AG04449 (cell line): Measurements from ENCODE around the gene OR2T27.
"Not testable (repeated sequence)": the region's sequence is repeated elsewhere in the genome, so short reads cannot be mapped to it uniquely, and the experiment has no call there.

ENCODE experiments used
- CTCF ChIA-PET: fragments of 350-600 bp; formaldehyde crosslinking; extraction: SDS; loops from one replicate; lab custom pipeline; 2021; ENCODE audit warnings: antibody characterized with exemption; lab: Yijun Ruan, JAX
- POLR2A ChIA-PET: fragments of 400-600, 350-600 bp; formaldehyde crosslinking; extraction: SDS; loops from one replicate; lab custom pipeline; 2020; ENCODE audit warnings: antibody characterized with exemption, inconsistent platforms; lab: Yijun Ruan, JAX
- DNase-seq: peaks from one replicate; pipeline ENCODE4 v3.0.0-alpha.2; 2010; ENCODE audit warnings: low read depth, low spot score
- H3K4me3 ChIP-seq: 2 replicates; pipeline ENCODE4 v1.5.1; 2011; ENCODE audit warnings: low read depth, mild to moderate bottlenecking, control low read depth, low read length
- CTCF ChIP-seq: IDR thresholded peaks from one replicate; pipeline ENCODE4 v1.5.1; 2011; ENCODE audit warnings: mild to moderate bottlenecking, moderate library complexity, low read length, control low read depth, inconsistent platforms; ENCODE audit not compliant: insufficient read depth; ENCODE audit errors: missing control alignments

The OR2T27 gene

DNA sequence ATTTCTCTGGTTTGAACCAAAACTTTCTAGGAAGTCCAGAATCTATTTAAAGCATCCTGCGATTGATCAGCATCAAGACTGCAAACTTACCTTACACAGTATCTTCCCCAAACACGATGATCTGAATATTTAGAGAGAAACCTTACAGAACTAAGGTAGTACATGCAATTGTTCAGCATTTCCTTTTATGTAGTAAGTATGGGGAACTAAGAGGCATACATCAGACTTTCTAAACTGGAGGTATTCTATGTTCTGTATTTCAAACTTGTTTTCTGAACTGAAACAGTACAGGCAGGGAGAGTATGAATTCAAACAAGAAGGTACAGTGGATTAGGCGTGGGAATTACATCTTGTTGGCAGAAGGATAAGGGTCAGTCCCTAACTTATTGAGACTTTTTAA lies at the start of gene OR2T27:
TSS of gene OR2T27 (minus strand) at position 175 of the 400 bp plus-strand sequence. CDS start 4,644 bp downstream, outside the sequence.
- DNase-seq, CTCF ChIA-PET, POLR2A ChIA-PET, H3K4me3 ChIP-seq: not testable (repeated sequence)

- DNase-seq, result no peak
- POLR2A ChIA-PET, result no interaction called here
- no peak for TF ChIP-seq CTCF
- H3K4me3 ChIP-seq, result no peak overlapping the region
- CTCF ChIA-PET, result no interaction called here
Observed at GRCh38 chr1:248704606-248705005, 49.3 kb upstream of the OR2T27 start.

GRCh38 chr1:248703674-248704073 lies 48.3 kb upstream of the OR2T27 start:
- CTCF ChIA-PET, result no interaction called here

GRCh38 chr1:248702714-248703113 lies 47.4 kb upstream of the OR2T27 start, which contains the start of gene OR14I1:
Gene OR14I1 (minus strand): TSS chr1:248702766.
- no peak for TF ChIP-seq CTCF
- CTCF ChIA-PET, result no interaction called here
- POLR2A ChIA-PET, result no interaction called here
- H3K4me3 ChIP-seq, result no peak within 1 kb of the TSS
- DNase-seq, result no peak

More at GRCh38 chr1:248703674-248704073, 48.3 kb upstream of the OR2T27 start:
- POLR2A ChIA-PET, result no interaction called here
- no peak for TF ChIP-seq CTCF
- no peak overlapping the region for H3K4me3 ChIP-seq
- DNase-seq, result no peak

GRCh38 chr1:248699099-248699498 lies 43.8 kb upstream of the OR2T27 start:
- TF ChIP-seq CTCF, result no peak
- H3K4me3 ChIP-seq, result no peak overlapping the region
- DNase-seq, result no peak
- POLR2A ChIA-PET, result no interaction called here
- CTCF ChIA-PET, result no interaction called here

- no peak for DNase-seq
- POLR2A ChIA-PET, result no interaction called here
- CTCF ChIA-PET, result no interaction called here
- no peak overlapping the region for H3K4me3 ChIP-seq
- no peak for TF ChIP-seq CTCF
Observed at GRCh38 chr1:248697907-248698306, 42.6 kb upstream of the OR2T27 start.

- no peak for DNase-seq
- TF ChIP-seq CTCF, result no peak
- POLR2A ChIA-PET, result no interaction called here
- CTCF ChIA-PET, result no interaction called here
- no peak overlapping the region for H3K4me3 ChIP-seq
Observed at GRCh38 chr1:248696774-248697173, 41.4 kb upstream of the OR2T27 start.
